GM12864 (cell line): ENCODE results near the gene REL.
A peak's percentile ranks its signal among the peaks of the same experiment; 100 is the strongest.

ENCODE experiments used
- DNase-seq: peaks from one replicate; pipeline ENCODE4 v3.0.0-alpha.2; 2011; ENCODE audit warnings: low read depth
- H3K4me3 ChIP-seq: 2 replicates; pipeline ENCODE4 v1.5.1; 2011; ENCODE audit warnings: mild to moderate bottlenecking, low read depth, low read length, control low read depth
- TF ChIP-seq, protein P1 (sequence below): IDR thresholded peaks from 2 replicates; pipeline ENCODE4 v1.5.1; 2011; ENCODE audit warnings: low read depth, mild to moderate bottlenecking, moderate library complexity, low read length, control low read depth, inconsistent platforms; ENCODE audit errors: missing control alignments

REL gene

GRCh38 chr2:60867848-60868247 lies 13.5 kb upstream of the REL start:
- DNase-seq: no peak
- TF ChIP-seq, protein P1, sequence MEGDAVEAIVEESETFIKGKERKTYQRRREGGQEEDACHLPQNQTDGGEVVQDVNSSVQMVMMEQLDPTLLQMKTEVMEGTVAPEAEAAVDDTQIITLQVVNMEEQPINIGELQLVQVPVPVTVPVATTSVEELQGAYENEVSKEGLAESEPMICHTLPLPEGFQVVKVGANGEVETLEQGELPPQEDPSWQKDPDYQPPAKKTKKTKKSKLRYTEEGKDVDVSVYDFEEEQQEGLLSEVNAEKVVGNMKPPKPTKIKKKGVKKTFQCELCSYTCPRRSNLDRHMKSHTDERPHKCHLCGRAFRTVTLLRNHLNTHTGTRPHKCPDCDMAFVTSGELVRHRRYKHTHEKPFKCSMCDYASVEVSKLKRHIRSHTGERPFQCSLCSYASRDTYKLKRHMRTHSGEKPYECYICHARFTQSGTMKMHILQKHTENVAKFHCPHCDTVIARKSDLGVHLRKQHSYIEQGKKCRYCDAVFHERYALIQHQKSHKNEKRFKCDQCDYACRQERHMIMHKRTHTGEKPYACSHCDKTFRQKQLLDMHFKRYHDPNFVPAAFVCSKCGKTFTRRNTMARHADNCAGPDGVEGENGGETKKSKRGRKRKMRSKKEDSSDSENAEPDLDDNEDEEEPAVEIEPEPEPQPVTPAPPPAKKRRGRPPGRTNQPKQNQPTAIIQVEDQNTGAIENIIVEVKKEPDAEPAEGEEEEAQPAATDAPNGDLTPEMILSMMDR: no peak
- no peak overlapping the region for H3K4me3 ChIP-seq

DNA sequence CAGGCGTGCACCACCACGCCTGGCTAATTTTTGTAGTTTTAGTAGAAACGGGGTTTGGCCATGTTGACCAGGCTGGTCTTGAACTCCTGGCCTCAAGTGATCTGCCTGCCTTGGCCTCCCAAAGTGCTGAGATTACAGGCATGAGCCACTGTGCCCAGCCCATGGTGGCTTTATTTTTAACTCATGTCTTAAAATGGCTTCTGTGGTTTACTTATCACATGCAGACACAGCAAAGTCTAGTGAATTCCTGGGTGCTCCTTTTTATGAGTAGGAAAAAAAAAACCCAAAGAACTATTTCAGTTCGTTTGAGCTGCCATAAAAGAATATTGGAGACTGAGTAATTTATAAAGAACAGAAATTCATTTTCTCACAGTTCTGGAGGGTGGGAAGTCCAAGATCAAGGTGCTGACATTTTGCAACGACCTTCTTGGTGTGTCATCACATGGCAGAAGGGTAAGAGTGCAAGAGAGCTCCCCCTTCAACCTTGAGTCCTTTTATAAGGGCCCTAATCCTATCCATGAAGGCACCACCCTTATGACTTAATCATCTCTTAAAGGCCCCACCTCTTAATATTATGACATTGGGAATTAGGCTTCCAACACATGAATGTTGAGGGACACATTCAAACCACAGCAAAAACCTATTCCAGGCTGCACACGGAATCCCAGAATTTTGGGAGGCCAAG lies 12.6 kb upstream of the REL start:
- TF ChIP-seq, protein P1: no peak
- no peak for DNase-seq
- H3K4me3 ChIP-seq: no peak overlapping the region

DNA sequence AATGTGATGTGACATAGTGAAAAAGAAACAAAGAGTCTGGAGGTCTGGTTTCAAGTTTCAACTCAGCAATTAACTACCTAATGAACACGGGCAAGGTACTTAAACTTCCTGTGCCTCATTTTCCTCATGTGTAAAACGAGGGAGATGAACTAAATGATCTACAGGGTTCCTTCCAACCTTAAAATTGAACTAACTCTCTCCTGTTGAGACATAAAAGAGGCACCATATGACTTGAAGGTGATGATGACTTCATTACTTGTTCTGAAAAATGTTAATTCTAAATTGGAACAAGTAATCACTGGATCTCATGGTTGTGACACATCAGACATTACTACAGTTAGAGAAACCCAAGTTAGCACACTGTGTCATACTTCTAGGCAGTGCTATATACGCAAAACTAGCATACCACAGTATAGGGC lies 8.9 kb upstream of the REL start:
- TF ChIP-seq, protein P1: no peak
- no peak for DNase-seq

GRCh38 chr2:60873381-60873780 lies 8.0 kb upstream of the REL start:
- TF ChIP-seq, protein P1: no peak
- H3K4me3 ChIP-seq: no peak overlapping the region
- DNase-seq: peak; percentile 65

More for the DNA sequence above, 8.9 kb upstream of the REL start:
- no peak overlapping the region for H3K4me3 ChIP-seq

DNA sequence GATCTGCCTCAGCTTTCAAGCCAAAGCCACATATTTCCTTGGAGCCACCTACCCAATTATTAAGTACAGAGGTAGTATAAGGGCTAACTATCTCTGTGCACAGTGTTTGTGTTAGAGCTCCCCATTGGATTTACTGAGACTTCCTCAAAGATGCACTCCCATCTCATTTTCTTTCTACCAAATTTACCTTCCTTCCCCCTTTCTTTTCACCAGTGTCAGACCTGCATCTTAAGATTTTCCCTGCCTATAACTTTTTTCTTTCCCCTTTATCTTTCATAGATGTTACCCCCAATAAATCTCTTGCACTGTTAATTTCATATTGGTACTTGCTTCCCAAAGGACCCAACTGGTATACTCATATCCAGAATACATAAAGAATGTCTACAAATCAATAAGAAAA lies 5.9 kb upstream of the REL start:
- no peak overlapping the region for H3K4me3 ChIP-seq
- TF ChIP-seq, protein P1: no peak
- DNase-seq: no peak

GRCh38 chr2:60880643-60881046 lies 729 bp upstream of the REL start:
- TF ChIP-seq, protein P1: peak; percentile 15
- no peak for DNase-seq
- H3K4me3 ChIP-seq: peak overlapping the region; percentile 99
